ENCODE results near the gene GEN1. TPM values are rescaled to one million over a fixed set of nuclear protein-coding genes. Genes with fewer than 3 reads are reported as not detected.
A peak's percentile ranks its signal among the peaks of the same experiment; 100 is the strongest.

GEN1 gene
- total and polyA plus RNA-seq, 2 of the 4 experiments (the other 2 are of a cell fraction): 7.9 to 8.3 TPM

DNA sequence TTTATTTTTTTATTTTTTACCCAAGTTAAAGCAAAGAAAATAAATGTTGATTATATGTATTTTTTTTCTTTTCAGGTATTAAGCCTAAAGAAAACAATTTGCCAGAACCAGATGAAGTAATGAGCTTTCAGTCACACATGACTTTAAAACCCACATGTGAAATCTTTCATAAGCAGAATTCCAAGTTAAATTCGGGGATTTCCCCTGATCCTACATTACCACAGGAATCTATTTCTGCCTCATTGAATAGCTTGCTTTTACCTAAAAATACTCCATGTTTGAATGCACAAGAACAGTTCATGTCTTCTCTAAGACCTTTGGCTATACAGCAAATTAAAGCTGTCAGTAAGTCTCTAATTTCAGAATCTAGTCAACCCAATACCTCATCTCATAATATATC lies 26.6 kb downstream of the GEN1 start:
- H3K4me1 ChIP-seq (ENCODE audit: control insufficient read depth, insufficient read depth, low read length): no peaks in the 10 kb centered on the region
- H3K23ac ChIP-seq (ENCODE audit: low read depth, low read length): no peak overlapping the region
- H3K9ac ChIP-seq (ENCODE audit: low read depth, low read length): no peak overlapping the region
- H3K36me3 ChIP-seq (ENCODE audit: control insufficient read depth, insufficient read depth, low read length): peaks cover 2% of the 10 kb centered on the region; the same call in 1 of the 2 replicates
- H3K18ac ChIP-seq (ENCODE audit: low read depth, low read length): no peak overlapping the region
- no peak overlapping the region for H3K56ac ChIP-seq (ENCODE audit: extremely low read depth, insufficient read depth, low read length)
- no peak overlapping the region for H2BK120ac ChIP-seq (ENCODE audit: low read depth, low read length)
- H3K14ac ChIP-seq (replicated peaks; ENCODE audit: low read depth, low read length): no peak overlapping the region
- no peak overlapping the region for H2AFZ ChIP-seq (replicated peaks; ENCODE audit: low read length, poor library complexity)
- H3K79me1 ChIP-seq (ENCODE audit: low read depth in 1 of 2, low read length in 2 of 2): no peaks in the 10 kb centered on the region
- no peak overlapping the region for H2AK9ac ChIP-seq (replicated peaks; ENCODE audit: low read depth, low read length, poor library complexity)
- no peak overlapping the region for H2BK15ac ChIP-seq (ENCODE audit: low read depth, low read length)
- no peak overlapping the region for H3K4me3 ChIP-seq (ENCODE audit: insufficient read depth, low read depth, low read length)
- H2BK20ac ChIP-seq (ENCODE audit: low read depth, low read length): no peak overlapping the region
- BruUV-seq (replicated peaks): no TSS peak
- H4K91ac ChIP-seq (ENCODE audit: insufficient read depth, low read depth, low read length): no peak overlapping the region
- WGBS, 2 experiments (ENCODE audit: extremely low coverage in 2 of 2, insufficient read length in 1 of 2): 100% methylated on average over 1 of the region's 1 CpG; no CpG with 5 or more reads in 1 of the 2 experiments
- no peak overlapping the region for H4K8ac ChIP-seq (ENCODE audit: low read depth in 2 of 2, low read length in 2 of 2)
- H3K27me3 ChIP-seq (ENCODE audit: control insufficient read depth, insufficient read depth, low read length): no peaks in the 10 kb centered on the region
- no peak overlapping the region for H2AK5ac ChIP-seq (ENCODE audit: low read depth, low read length)
- H4K20me1 ChIP-seq (ENCODE audit: insufficient read depth, low read length): no peaks in the 10 kb centered on the region
- H3K9me3 ChIP-seq (ENCODE audit: control insufficient read depth, insufficient read depth, low read length): no peaks in the 10 kb centered on the region
- no peak overlapping the region for H3K27ac ChIP-seq (ENCODE audit: insufficient read depth, low read length)
- H4K5ac ChIP-seq (ENCODE audit: low read depth, low read length): no peak overlapping the region
- ChIA-PET CTCF (no interaction called here), POLR2A (ENCODE audit: unreplicated experiment) (no interaction called here)
- ATAC-seq (ENCODE audit: low read depth) (no peak), DNase-seq (peak; percentile 10)
- dilution Hi-C loops (cut with HindIII; ENCODE audit: low sequenced_read_pairs, unreplicated experiment): no loop called here
- H3K4me2 ChIP-seq (ENCODE audit: low read depth, low read length): no peak overlapping the region
- H2BK5ac ChIP-seq (ENCODE audit: low read depth, low read length, poor library complexity, severe bottlenecking): no peak overlapping the region
- in situ Hi-C loops (cut with MboI; ENCODE audit: low sequenced_read_pairs): no loop called here
- intact Hi-C loops (cut with micrococcal nuclease): no loop called here
- TF ChIP-seq SMC3 (IDR thresholded peaks at IDR 0.05; ENCODE audit: low read depth, low read length): no peak
- no peak for TF ChIP-seq MXI1 (IDR thresholded peaks at IDR 0.05; ENCODE audit: borderline replicate concordance, low read depth, low read length)
- H3K9me1 ChIP-seq (ENCODE audit: insufficient read depth, low read length): no peaks in the 10 kb centered on the region
- H3K4ac ChIP-seq (ENCODE audit: low read depth, low read length): no peak overlapping the region
